IPS-NIHi7 (cell line): Measurements from ENCODE around the gene C1orf141.
A peak's percentile ranks its signal among the peaks of the same experiment; 100 is the strongest.
"Not testable (repeated sequence)": the region's sequence is repeated elsewhere in the genome, so short reads cannot be mapped to it uniquely, and the experiment has no call there.

Experiments
- DNase-seq: peaks from one replicate; pipeline ENCODE4 v3.0.0; 2012; ENCODE audit warnings: mixed read lengths; ENCODE audit errors: extremely low spot score

The C1orf141 gene

DNA sequence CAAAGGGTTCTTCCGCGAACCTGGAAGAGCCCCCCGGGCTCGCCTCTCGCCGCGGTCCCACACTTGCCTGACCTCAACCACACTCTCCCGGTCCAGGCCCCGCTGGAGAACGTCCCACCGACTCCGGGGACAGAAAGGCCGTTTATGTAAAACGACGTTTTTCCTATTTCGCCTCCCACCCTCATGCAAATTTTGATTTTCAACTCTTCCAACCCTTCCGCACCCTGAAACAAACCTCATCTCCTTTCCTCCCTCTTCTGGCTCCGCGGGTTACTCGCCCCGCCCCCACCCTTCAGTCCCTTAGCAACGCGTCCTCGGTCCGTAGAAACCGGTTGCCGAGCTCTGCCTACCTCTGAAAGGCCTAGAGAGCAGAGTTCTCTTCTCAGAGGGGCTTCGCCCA is at the start of gene C1orf141:
C1orf141 (minus strand) TSS at position 276 of the 400 bp plus-strand sequence. CDS start 7,730 bp downstream, outside the sequence.
- peak; percentile 56 for DNase-seq

- DNase-seq, result no peak
These were observed 40.8 kb upstream of the C1orf141 start for GRCh38 chr1:67175530-67176087.

DNA sequence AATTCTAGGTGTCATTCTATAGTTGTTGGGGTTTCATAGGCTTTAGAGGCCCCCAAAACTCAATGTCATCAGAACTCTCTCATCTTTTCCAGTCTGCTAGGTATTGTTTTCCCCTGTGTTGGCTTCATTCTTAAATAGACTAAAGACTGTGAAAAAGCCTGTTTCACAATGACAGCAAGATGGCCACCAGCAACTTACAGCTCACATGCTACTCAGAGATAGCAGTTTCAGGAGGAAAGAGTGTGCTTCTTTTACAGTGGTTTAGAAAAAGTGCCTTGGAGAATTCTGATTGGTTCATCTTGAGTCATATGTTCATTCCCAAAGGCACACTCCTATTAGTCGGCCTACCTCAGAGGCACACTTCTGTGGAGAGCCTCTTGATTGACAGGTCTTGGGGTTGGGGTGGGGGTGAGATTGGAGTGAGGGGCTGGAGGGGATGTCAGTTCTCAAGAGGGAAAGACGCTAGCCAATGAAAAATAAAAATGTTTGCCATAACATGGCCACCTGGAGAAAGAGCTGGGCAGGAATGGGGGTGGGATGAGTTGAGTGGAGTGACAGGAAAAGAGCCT is 40.0 kb upstream of the C1orf141 start:
- DNase-seq, result no peak

DNA sequence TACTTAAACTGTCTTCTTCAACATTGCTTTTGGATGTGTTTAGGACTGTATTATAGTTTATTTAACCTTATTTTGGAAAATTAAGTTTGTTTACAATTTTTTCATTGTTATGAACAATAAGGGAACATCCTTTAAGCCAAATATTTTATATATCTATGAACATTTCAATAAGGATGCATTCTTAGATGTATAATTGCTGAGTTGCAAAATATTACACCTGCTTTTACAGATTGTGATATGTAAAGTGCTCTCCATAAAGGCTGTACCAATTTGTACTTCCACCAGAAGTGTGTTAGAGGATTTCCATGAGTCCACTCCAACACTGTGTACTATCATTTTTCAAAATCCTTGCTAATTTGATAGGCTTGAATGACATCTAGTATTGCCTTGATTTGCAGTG is 39.2 kb upstream of the C1orf141 start:
- DNase-seq, result no peak

DNA sequence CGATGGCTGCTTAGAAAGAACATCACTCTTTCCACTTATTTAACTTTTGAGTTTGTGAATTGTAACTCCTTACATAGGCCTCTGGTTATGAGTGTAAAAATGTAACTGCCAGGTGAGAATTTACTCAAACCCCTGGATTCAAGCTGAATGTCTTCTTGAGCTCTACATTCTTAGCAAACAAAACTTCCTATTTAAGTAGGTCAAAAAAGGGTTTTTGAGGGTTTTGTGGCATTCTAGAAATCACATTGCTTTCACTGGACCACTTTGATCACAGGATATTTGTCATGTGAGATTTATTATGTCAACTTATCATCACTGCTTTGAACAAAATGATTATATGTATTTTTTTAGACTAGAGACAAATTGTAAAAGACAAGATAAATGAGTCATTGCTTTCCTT is 37.2 kb upstream of the C1orf141 start:
- no peak for DNase-seq

- no peak for DNase-seq
These were observed 36.8 kb upstream of the C1orf141 start for GRCh38 chr1:67171574-67171955.

GRCh38 chr1:67170751-67171573 is 36.2 kb upstream of the C1orf141 start:
- DNase-seq, result no peak

DNA sequence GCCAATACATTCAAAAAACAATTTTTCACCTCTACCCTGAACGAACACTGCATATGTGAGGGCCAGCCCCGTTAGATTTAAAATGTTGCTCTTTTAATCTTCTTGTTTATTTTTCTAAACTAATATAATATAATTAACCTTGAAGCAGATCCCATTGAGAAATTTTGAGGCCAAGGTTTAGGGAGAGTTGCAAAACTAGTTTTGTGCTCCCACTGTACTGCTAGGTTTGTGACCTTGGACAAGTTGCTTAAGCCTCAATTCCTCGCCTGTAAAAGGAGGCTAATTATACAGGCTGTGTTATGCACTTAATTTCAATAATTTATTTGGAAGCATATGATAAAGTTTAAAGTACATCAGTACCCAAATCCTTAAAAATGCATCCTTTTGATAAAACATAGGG is 35.2 kb upstream of the C1orf141 start:
- no peak for DNase-seq

DNA sequence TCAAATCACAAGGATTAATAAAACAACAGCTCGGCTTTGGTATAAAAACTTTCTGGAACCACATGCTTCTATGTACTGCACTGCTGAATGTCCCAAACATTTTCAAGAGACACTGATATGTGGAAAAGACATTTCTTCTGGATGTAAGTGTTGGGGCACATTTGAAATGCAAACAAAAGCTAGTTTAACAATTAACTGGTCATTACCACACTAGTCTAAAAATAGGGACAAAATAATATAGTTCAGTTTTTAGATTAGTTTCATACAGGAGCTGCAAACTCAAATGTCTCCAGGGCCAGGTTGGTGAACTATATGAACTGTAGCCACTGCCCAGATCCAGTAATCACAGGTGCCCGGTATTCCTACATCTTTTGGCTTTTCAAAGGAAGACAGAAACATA is 34.7 kb upstream of the C1orf141 start:
- DNase-seq, result no peak

GRCh38 chr1:67166196-67166595 is 31.4 kb upstream of the C1orf141 start, which contains the start of gene IL23R:
TSS of gene IL23R (plus strand) at chr1:67166454. CDS start at chr1:67168121, 1,667 bp downstream.
- DNase-seq, result no peak

GRCh38 chr1:67165468-67166041 is 30.8 kb upstream of the C1orf141 start:
- DNase-seq, result no peak

GRCh38 chr1:67162954-67163353 is 28.2 kb upstream of the C1orf141 start:
- DNase-seq, result no peak

- no peak for DNase-seq
These were observed 24.5 kb upstream of the C1orf141 start for GRCh38 chr1:67159233-67159632.

DNA sequence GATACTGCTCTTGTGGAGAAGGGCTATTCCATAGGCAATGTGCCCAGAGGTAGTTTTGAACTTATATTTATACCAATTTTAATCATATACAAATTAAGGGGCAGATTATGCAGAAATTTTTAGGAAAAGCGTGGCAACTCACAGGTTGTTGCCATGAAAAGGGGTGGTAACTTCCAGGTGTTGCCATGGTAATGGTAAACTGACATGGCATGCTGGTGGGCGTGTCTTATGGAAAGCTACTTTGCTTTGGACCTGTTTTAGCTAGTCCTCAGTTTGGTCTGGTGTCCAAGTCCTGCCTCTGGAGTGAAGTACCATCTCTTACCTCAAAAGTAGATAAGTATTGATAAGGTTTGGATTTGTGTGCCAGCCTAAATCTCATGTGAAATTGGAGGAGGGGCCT is 23.6 kb upstream of the C1orf141 start:
- DNase-seq, result no peak

DNA sequence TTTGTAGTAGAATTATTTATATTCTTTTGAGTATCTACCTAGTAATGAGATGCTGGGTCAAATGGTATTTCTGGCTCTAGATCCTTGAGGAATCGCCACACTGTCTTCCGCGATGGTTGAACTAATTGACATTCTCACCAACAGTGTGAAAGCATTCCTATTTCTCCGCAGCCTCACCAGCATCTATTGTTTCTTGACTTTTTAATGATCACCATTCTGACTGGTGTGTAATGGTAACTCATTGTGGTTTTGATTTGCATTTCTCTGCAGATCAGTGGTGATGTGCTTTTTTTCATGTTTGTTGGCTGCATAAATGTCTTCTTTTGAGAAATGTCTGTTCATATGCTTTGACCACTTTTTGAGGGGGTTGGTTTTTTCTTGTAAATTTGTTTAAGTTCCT is 16.2 kb upstream of the C1orf141 start:
- DNase-seq, result no peak

DNA sequence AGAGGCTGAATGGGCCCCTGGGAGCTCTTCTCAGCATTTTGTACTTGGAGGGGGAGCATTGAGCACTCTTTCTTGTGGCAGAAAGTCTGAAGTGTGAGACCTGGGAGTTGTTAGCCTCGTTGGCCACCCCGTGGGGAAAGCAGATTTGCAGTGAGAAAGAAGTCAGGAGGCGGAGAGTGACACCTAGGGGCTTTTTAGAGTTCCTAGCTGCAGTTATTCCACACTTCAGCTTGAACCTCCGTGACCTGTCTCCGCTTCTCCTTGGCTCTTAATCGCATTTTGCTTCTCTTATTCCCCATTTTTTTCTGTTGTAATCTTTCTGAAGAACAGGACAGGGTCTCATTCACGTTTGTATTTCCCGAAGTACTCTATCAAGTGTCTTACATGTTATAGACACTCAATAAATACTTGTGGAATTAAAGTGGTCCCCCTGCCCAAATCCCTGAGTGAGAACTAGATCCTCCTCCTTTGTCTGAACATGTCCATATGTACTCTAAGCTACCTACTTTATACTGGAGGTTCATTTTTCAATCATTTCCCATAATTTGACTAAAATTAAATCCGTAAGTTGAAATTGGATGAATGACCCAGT is 14.5 kb upstream of the C1orf141 start:
- DNase-seq, result peak; percentile 80

DNA sequence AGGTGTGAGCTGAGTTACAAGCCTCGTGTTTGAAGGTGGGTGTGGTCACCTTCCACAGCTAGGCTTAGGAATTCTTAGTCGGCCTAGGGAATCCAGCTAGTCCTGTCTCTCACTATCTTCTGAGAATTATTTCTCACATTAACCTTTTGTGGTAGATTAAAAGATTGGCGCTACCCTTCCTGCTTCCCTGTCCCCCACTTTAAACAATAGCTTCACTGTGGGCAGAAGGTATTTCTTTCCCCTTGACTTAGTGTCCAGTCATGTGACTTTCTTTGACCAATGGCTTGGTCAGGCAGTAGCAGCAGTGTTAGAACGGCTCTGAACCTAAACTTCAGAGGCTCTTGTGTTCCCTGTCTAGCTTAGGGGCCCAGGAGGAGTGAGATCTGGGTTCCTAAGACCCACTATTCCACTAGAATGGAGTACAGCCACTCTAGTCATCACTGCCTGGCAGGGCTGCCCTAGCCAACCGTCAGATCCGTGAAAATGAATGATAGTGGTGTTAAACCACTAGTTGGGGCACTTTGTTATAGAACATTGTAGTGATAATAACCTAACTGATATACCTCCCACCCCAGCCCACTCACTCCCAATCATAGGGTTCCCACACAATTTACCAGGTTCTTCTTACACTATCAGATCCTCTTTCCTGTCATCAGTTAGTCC is 13.9 kb upstream of the C1orf141 start:
- no peak for DNase-seq

- not testable (repeated sequence) for DNase-seq
These were observed 13.2 kb upstream of the C1orf141 start for GRCh38 chr1:67147973-67148372.

DNA sequence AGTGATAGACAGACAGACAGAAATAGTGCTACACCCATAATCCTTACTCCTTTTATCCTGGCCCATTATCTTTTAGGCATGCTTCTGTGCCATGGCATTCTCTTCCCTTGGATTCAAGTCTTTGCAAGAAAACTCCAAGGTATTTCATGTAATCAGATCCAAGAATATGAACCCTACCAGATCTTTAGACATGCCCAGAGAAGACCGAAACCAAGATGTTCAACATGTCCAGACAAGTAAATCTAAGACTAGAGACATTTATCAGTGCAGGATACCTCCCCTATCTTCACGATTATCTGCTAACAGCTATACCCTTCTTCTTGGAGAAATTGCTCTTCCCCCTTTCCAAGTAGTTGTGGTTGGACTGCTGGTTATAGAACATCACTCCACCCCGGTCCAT is 11.8 kb upstream of the C1orf141 start:
- no peak for DNase-seq

- DNase-seq, result no peak
These were observed 11.3 kb upstream of the C1orf141 start for GRCh38 chr1:67146101-67146500.

DNA sequence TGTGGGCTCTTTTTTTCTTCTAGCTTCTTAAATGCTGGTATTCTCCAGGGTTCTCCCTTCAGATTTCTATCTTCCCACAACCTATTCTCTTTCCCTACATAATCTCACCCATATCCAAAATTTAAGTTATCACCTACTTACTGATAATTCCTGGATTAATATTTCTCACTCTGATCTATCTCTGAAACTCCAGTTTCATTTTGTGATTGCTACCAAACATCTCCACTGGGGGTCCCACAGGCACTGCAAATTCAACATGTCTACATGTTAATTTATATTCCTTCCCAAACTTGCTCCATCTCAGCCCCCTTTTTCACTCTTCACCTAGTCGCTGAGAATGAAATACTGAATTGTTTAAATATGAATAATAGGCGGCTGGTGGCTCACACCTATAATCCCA is 9.9 kb upstream of the C1orf141 start:
- DNase-seq, result no peak

- DNase-seq, result no peak
These were observed 9.2 kb upstream of the C1orf141 start for GRCh38 chr1:67143966-67144365.
